Spleen (tissue), 11 donors: ENCODE measurements around the gene REXO4. TPM values are rescaled to one million over a fixed set of nuclear protein-coding genes. Genes with fewer than 3 reads are reported as not detected.
A peak's percentile ranks its signal among the peaks of the same experiment; 100 is the strongest.

Experiments
- DNase-seq: peaks from one replicate; pipeline ENCODE4 v3.0.0-alpha.2; 2020
- H3K27ac ChIP-seq, 8 donors: fragments of 200-600 bp; sonication (generic) in 7 of 8; 1 replicate in 4 of 8; 2 replicates in 4 of 8; pipeline versions ENCODE4 v1.5.0 to v1.8.0; 2016 to 2021; ENCODE audit warnings: inconsistent platforms in 4 of 8, mild to moderate bottlenecking in 4 of 8, moderate library complexity in 1 of 8
- H3K27me3 ChIP-seq, 7 donors: fragments of 200-600 bp; sonication (generic) in 6 of 7; replicated peaks in 1 of 7; 1 replicate in 4 of 7; 2 replicates in 3 of 7; pipeline versions ENCODE4 v1.5.0 to v1.8.0; 2016 to 2021; ENCODE audit warnings: inconsistent platforms in 3 of 7, mild to moderate bottlenecking in 1 of 7
- H3K36me3 ChIP-seq, 6 donors: fragments of 200-600 bp; sonication (generic) in 5 of 6; 1 replicate in 4 of 6; 2 replicates in 2 of 6; pipeline versions ENCODE4 v1.5.0 to v1.8.0; 2016 to 2021; ENCODE audit warnings: inconsistent platforms in 2 of 6
- H3K4me1 ChIP-seq, 6 donors: fragments of 200-600 bp; sonication (generic) in 5 of 6; 1 replicate in 3 of 6; 2 replicates in 3 of 6; pipeline versions ENCODE4 v1.5.0 to v1.8.0; 2016 to 2021; ENCODE audit warnings: inconsistent platforms in 3 of 6
- H3K4me3 ChIP-seq, 8 donors: fragments of 200-600 bp; sonication (generic) in 7 of 8; 1 replicate in 4 of 8; 2 replicates in 4 of 8; pipeline versions ENCODE4 v1.5.0 to v1.8.0; 2016 to 2021; ENCODE audit warnings: inconsistent platforms in 4 of 8, mild to moderate bottlenecking in 4 of 8, moderate library complexity in 2 of 8
- H3K9me3 ChIP-seq, 8 donors: fragments of 200-600 bp; sonication (generic) in 7 of 8; 1 replicate in 4 of 8; 2 replicates in 4 of 8; pipeline versions ENCODE4 v1.5.0 to v1.8.0; 2016 to 2021; ENCODE audit warnings: inconsistent platforms in 4 of 8
- CTCF ChIP-seq, 11 experiments: fragments of 200-600 bp in 7 of 11; fragments of 450-650 bp in 4 of 11; sonication (generic) in 4 of 11; IDR thresholded peaks in 8 of 11; conservative IDR thresholded peaks in 3 of 11; 1 replicate in 7 of 11; 2 replicates in 4 of 11; pipeline versions ENCODE4 v1.4.0 to v1.8.0; 2016 to 2021; ENCODE audit warnings: antibody characterized with exemption in 11 of 11, inconsistent platforms in 4 of 11, mild to moderate bottlenecking in 1 of 11
- POLR2A ChIP-seq, 3 donors: fragments of 450-650 bp; IDR thresholded peaks; one replicate each; pipeline ENCODE4 v1.5.1; 2017; ENCODE audit warnings: antibody characterized with exemption in 3 of 3, mild to moderate bottlenecking in 1 of 3
- POLR2AphosphoS5 ChIP-seq, 3 donors: sonication (generic); formaldehyde crosslinking; IDR thresholded peaks; one replicate each; pipeline ENCODE4 v1.5.1; 2017; ENCODE audit warnings: antibody characterized with exemption in 3 of 3
- WGBS, 5 donors: extraction: QIAGEN DNeasy Blood & Tissue Kit in 3 of 5; methylation state at CpG; one replicate each; pipeline versions ENCODE4 v1.1.5 to v1.1.7; 2013 to 2018; 5-methylcytosine and 5-hydroxymethylcytosine counted together
- intact Hi-C: fragments of 100-400 bp; cut with DNase I; formaldehyde crosslinking; loops from one replicate; pipeline ENCODE4 v1.15.0; 2023; ENCODE audit warnings: low total_unique reads
- polyA plus RNA-seq, 3 donors: library from polyadenylated mRNA; stranded (reverse); fragments of 200-250 nt; gene quantifications; one replicate each; pipeline ENCODE4 v1.2.1, GENCODE V29; 2013
- total RNA-seq, 7 donors: library from RNA; depleted of rRNA in 3 of 7; stranded (reverse); fragments of >200 nt in 3 of 7; fragmentation: NEBNext Ultra II Directional in 4 of 7; extraction: Animal tissue kit (Norgen Biotek cat#: 25700) in 4 of 7; gene quantifications; one replicate each; pipeline versions ENCODE4 v1.1.0 to v1.2.1, GENCODE V29; 2016 to 2021
- donor health status: healthy with polysubstance abuse.
- donor health status: DM: no; HTN: no; CAD: no; lungs with moderate emphysema.
- donor health status: DM: no; HTN: no; CAD: no.
- donor health status: Bipolar disorder and iron deficiency.
- donor health status: healthy.
- donor health status: DM: no; HTN: no; CAD: no.
- donor health status: DM: yes; HTN: yes; CAD: no.

REXO4 gene
- total and polyA plus RNA-seq, 10 donors: 20.0 to 25.8 (median 22.6) TPM

- H3K4me3 ChIP-seq: peak overlapping the region in 3 of 8 donors; percentile 2 to 71 (median 45)
- no peak overlapping the region for H3K27ac ChIP-seq
- intact Hi-C loops: no loop called here
- H3K36me3 ChIP-seq: no peaks in the 10 kb centered on the region
- TF ChIP-seq CTCF (IDR thresholded peaks at IDR 0.05 in 8 of 11, conservative IDR thresholded peaks at IDR 0.05 in 3 of 11): peak in 7 of 11 experiments; percentile 18 to 46 (median 35)
- TF ChIP-seq POLR2AphosphoS5 (IDR thresholded peaks at IDR 0.05): no peak
- TF ChIP-seq POLR2A (IDR thresholded peaks at IDR 0.05): no peak
- peaks cover 0 to 54% (median 37%) of the 10 kb centered on the region in 7 donors for H3K27me3 ChIP-seq
- H3K9me3 ChIP-seq: no peaks in the 10 kb centered on the region
- WGBS, 5 donors: 22 to 29% (median 28%) methylated on average over 31 to 49 of the region's 49 CpGs
- H3K4me1 ChIP-seq: peaks cover 4 to 28% (median 16%) of the 10 kb centered on the region in 6 donors
- DNase-seq: peak; percentile 82
These were observed 11.9 kb upstream of the REXO4 start for GRCh38 chr9:133429641-133430161.

- H3K36me3 ChIP-seq: no peaks in the 10 kb centered on the region
- H3K27ac ChIP-seq: no peak overlapping the region
- peaks cover 0 to 58% (median 37%) of the 10 kb centered on the region in 7 donors for H3K27me3 ChIP-seq
- intact Hi-C loops: no loop called here
- peaks cover 4 to 28% (median 16%) of the 10 kb centered on the region in 6 donors for H3K4me1 ChIP-seq
- peak overlapping the region in 5 of 8 donors; percentile 2 to 71 (median 41) for H3K4me3 ChIP-seq
- DNase-seq: no peak
- TF ChIP-seq POLR2A (IDR thresholded peaks at IDR 0.05) (no peak), POLR2AphosphoS5 (IDR thresholded peaks at IDR 0.05) (no peak), CTCF (IDR thresholded peaks at IDR 0.05 in 8 of 11, conservative IDR thresholded peaks at IDR 0.05 in 3 of 11) (no peak)
- 4 to 7% (median 5%) methylated on average over 13 to 18 of the region's 18 CpGs for WGBS, 5 donors
- H3K9me3 ChIP-seq: no peaks in the 10 kb centered on the region
These were observed 11.4 kb upstream of the REXO4 start for GRCh38 chr9:133429214-133429613.

- H3K9me3 ChIP-seq: no peaks in the 10 kb centered on the region
- WGBS, 5 donors: 0 to 3% (median 2%) methylated on average over 12 to 55 of the region's 57 CpGs
- H3K4me1 ChIP-seq: peaks cover 4 to 28% (median 16%) of the 10 kb centered on the region in 6 donors
- no peak for DNase-seq
- H3K4me3 ChIP-seq: peak overlapping the region; percentile 4 to 71 (median 34)
- intact Hi-C loops: no loop called here
- no peaks in the 10 kb centered on the region for H3K36me3 ChIP-seq
- TF ChIP-seq CTCF (IDR thresholded peaks at IDR 0.05 in 8 of 11, conservative IDR thresholded peaks at IDR 0.05 in 3 of 11) (peak in 1 of 11 experiments; percentile 3), POLR2A (IDR thresholded peaks at IDR 0.05) (no peak)
- peaks cover 0 to 58% (median 37%) of the 10 kb centered on the region in 7 donors for H3K27me3 ChIP-seq
- no peak overlapping the region for H3K27ac ChIP-seq
These were observed 10.8 kb upstream of the REXO4 start for GRCh38 chr9:133428617-133429101.

GRCh38 chr9:133427658-133428348, 10.0 kb upstream of the REXO4 start:
- intact Hi-C loops: no loop called here
- Histone ChIP-seq H3K4me3 (peak overlapping the region in 5 of 8 donors; percentile 22 to 71 (median 41)), H3K36me3 (no peaks in the 10 kb centered on the region), H3K27ac (no peak overlapping the region), H3K4me1 (peaks cover 4 to 28% (median 16%) of the 10 kb centered on the region in 6 donors), H3K9me3 (no peaks in the 10 kb centered on the region), H3K27me3 (peaks cover 0 to 58% (median 37%) of the 10 kb centered on the region in 7 donors)
- TF ChIP-seq POLR2A (IDR thresholded peaks at IDR 0.05) (no peak), POLR2AphosphoS5 (IDR thresholded peaks at IDR 0.05) (no peak), CTCF (IDR thresholded peaks at IDR 0.05 in 8 of 11, conservative IDR thresholded peaks at IDR 0.05 in 3 of 11) (no peak)
- WGBS, 5 donors: 56 to 67% (median 61%) methylated on average over 10 of the region's 10 CpGs
- no peak for DNase-seq
